Lower lobe of right lung (tissue), 2 donors: Measurements from ENCODE around the gene MGST1. TPM values are rescaled to one million over a fixed set of nuclear protein-coding genes. Genes with fewer than 3 reads are reported as not detected.
A peak's percentile ranks its signal among the peaks of the same experiment; 100 is the strongest.

Experiments
- ATAC-seq, 2 donors: fragments of 200-7000 bp; cut with Tn5 transposase; one replicate each; pipeline ENCODE4 v1.9.1; 2020 to 2022; ENCODE audit warnings: mild to moderate bottlenecking in 2 of 2, moderate library complexity in 2 of 2
- DNase-seq: peaks from one replicate; pipeline ENCODE4 v3.0.0-alpha.2; 2020
- H3K27ac ChIP-seq: fragments of 200-600 bp; one replicate; pipeline ENCODE4 v1.8.0; 2022
- H3K27me3 ChIP-seq: fragments of 200-600 bp; one replicate; pipeline ENCODE4 v1.8.0; 2022; ENCODE audit warnings: low read depth
- H3K36me3 ChIP-seq: fragments of 200-600 bp; one replicate; pipeline ENCODE4 v1.8.0; 2022; ENCODE audit warnings: mild to moderate bottlenecking
- H3K4me1 ChIP-seq: fragments of 200-600 bp; one replicate; pipeline ENCODE4 v1.8.0; 2022
- H3K4me3 ChIP-seq: fragments of 200-600 bp; one replicate; pipeline ENCODE4 v1.8.0; 2022; ENCODE audit warnings: mild to moderate bottlenecking
- H3K9me3 ChIP-seq: fragments of 200-600 bp; one replicate; pipeline ENCODE4 v1.8.0; 2022
- intact Hi-C: fragments of 100-400 bp; cut with DNase I; formaldehyde crosslinking; loops from one replicate; pipeline ENCODE4 v1.11.0; 2022
- long read RNA-seq: library from polyadenylated mRNA; unstranded; transcript quantifications from one replicate; pipeline ENCODE4 v2.0.0, GENCODE V29; 2021
- total RNA-seq: library from RNA; stranded (reverse); fragmentation: NEBNext Ultra II Directional; extraction: Animal tissue kit (Norgen Biotek cat#: 25700); gene quantifications from one replicate; pipeline ENCODE4 v1.2.1, GENCODE V29; 2021
- TF ChIP-seq, protein P1 (sequence below): fragments of 200-600 bp; IDR thresholded peaks from one replicate; pipeline ENCODE4 v1.8.0; 2022; ENCODE audit warnings: antibody characterized with exemption, mild to moderate bottlenecking
- donor health status: DM: no; HTN: yes; CAD: no; lungs with severe emphysema.

The MGST1 gene, protein sequence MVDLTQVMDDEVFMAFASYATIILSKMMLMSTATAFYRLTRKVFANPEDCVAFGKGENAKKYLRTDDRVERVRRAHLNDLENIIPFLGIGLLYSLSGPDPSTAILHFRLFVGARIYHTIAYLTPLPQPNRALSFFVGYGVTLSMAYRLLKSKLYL
- 341 TPM for total RNA-seq
- long read RNA-seq, transcript MGST1-205 (4 exons, 914 nt), result major isoform, 211 of 436 reads
- long read RNA-seq, transcript MGST1-219 (1 exons, 1,842 nt), result minor isoform, 23 of 436 reads
- long read RNA-seq, partial matches to known transcripts, result 3 of 436 reads
- long read RNA-seq, other reads (novel, unspliced or antisense), result 193 of 436 reads

DNA sequence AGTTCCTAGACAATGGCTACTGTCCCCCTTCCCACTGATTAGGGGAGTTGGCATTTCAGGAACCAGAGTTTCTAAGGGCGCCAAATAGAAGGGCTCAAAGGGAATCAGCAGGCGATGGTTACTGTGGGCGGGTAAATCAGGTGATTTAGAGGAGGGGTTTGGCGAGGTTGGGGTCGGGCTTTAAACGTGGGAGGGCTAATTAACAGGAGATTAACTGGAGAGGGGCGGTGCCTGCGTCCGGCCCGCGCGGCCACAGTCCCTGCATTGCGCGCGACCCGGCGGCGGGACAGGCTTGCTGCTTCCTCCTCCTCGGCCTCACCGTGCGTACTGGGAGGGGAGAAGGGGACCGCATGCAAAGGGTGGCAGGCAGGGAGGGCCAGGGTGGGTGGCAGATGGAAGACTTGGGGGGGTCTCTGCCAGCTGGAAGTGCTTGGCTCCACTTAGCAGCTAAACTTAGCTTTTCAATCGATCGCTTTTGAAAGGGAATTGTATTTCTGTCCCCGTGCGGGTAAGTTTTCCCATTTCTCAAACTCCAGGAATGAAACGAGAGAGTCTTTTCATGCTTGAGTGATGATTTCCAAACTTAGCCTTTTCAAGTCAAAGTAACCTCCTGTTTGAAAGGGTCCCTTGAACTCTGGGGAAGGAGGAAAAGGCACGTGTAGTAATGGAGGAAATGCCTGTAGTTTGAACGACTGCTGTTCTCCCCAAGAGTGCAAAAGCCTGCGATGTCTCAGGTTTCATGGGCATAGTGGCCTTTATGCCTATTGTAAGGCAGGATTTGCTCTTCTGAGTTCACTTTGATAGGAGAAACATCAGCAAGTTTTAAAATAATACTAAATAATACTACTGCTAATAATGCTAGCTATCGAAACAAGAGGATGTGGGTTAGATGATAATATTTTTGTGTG, at the start of gene MGST1:
Gene MGST1, plus strand, starts transcription at position 255 of the 908 bp plus-strand sequence. CDS start 6,608 bp downstream, outside the sequence.
- peak; percentile 93 to 95 for ATAC-seq
- intact Hi-C loops, result no loop called here
- Histone ChIP-seq H3K4me3 (peak within 1 kb of the TSS; percentile 64), H3K27me3 (no peaks in the 10 kb centered on the region), H3K27ac (peak within 1 kb of the TSS; percentile 84), H3K4me1 (peaks cover 31% of the 10 kb centered on the region), H3K36me3 (no peaks in the 10 kb centered on the region), H3K9me3 (no peaks in the 10 kb centered on the region)
- peak; percentile 90 for DNase-seq
- TF ChIP-seq, protein P1, sequence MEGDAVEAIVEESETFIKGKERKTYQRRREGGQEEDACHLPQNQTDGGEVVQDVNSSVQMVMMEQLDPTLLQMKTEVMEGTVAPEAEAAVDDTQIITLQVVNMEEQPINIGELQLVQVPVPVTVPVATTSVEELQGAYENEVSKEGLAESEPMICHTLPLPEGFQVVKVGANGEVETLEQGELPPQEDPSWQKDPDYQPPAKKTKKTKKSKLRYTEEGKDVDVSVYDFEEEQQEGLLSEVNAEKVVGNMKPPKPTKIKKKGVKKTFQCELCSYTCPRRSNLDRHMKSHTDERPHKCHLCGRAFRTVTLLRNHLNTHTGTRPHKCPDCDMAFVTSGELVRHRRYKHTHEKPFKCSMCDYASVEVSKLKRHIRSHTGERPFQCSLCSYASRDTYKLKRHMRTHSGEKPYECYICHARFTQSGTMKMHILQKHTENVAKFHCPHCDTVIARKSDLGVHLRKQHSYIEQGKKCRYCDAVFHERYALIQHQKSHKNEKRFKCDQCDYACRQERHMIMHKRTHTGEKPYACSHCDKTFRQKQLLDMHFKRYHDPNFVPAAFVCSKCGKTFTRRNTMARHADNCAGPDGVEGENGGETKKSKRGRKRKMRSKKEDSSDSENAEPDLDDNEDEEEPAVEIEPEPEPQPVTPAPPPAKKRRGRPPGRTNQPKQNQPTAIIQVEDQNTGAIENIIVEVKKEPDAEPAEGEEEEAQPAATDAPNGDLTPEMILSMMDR, result no peak

DNA sequence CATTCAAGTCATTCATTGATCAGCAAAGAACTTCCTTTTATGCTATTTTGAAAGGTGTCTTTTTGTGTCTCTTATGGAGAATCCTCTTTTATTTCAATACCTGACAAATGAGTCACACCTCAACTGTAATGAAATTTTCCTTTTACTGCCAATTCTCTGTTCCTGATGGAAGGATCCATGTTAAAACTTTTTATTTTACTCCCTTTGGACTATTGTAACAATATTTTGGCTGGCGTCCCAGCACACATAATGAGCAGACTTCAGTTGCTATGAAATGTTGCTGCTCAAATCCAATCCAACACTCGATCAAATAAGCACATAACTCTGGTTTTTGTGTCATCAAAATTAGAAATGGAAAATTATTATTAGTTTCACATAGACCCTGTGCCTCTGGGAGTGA, 48.0 kb upstream of the MGST1 start:
- no peaks in the 10 kb centered on the region for H3K4me1 ChIP-seq
- no peaks in the 10 kb centered on the region for H3K27me3 ChIP-seq
- TF ChIP-seq, protein P1, result no peak
- no peaks in the 10 kb centered on the region for H3K9me3 ChIP-seq
- intact Hi-C loops, result no loop called here
- no peak overlapping the region for H3K27ac ChIP-seq
- H3K36me3 ChIP-seq, result no peaks in the 10 kb centered on the region
- DNase-seq (no peak), ATAC-seq (no peak)
- H3K4me3 ChIP-seq, result no peak overlapping the region

DNA sequence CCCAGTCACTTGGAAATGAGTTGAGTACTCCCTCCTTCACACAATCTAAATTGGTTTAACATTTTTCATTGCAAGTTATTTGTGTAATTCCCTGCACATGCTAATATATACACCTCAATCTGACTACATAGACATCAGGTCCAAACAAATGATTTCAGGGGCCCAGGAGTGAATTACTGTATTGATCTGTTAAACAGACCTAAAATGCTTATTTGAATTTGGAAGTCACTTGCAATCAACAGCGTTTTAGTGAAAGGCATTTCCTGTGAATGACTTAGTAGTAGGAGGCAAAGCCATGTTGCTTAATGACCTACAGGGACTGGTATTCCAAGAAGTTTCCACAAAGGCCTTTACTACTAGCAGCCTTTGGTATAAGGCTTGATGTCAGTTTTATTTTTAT, 47.3 kb upstream of the MGST1 start:
- no peak for DNase-seq
- Histone ChIP-seq H3K27me3 (no peaks in the 10 kb centered on the region), H3K36me3 (no peaks in the 10 kb centered on the region), H3K9me3 (no peaks in the 10 kb centered on the region), H3K4me3 (no peak overlapping the region), H3K27ac (no peak overlapping the region), H3K4me1 (no peaks in the 10 kb centered on the region)
- TF ChIP-seq, protein P1, result no peak
- ATAC-seq, result no peak
- intact Hi-C loops, result no loop called here

DNA sequence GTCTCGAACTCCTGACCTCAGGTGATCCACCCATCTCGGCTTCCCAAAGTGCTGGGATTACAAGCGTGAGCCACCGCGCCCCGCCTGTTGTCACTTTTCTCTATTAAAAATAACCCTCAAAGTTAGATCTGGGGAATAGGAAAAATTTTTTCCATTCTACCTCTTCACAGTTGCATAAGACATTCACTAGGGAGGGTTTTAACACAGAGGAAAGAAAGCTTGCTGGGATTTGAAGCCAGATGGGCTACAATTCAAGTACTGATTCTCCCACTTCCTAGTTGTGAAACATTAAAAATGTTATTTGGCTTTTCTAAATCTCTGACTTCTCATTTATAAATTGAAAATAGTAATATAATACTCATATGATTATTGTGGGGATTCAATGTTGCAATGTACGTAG, 46.7 kb upstream of the MGST1 start:
- H3K27me3 ChIP-seq, result no peaks in the 10 kb centered on the region
- H3K36me3 ChIP-seq, result no peaks in the 10 kb centered on the region
- ATAC-seq, result no peak
- TF ChIP-seq, protein P1, result no peak
- H3K4me3 ChIP-seq, result no peak overlapping the region
- intact Hi-C loops, result no loop called here
- no peak for DNase-seq
- H3K4me1 ChIP-seq, result no peaks in the 10 kb centered on the region
- no peak overlapping the region for H3K27ac ChIP-seq
- no peaks in the 10 kb centered on the region for H3K9me3 ChIP-seq

DNA sequence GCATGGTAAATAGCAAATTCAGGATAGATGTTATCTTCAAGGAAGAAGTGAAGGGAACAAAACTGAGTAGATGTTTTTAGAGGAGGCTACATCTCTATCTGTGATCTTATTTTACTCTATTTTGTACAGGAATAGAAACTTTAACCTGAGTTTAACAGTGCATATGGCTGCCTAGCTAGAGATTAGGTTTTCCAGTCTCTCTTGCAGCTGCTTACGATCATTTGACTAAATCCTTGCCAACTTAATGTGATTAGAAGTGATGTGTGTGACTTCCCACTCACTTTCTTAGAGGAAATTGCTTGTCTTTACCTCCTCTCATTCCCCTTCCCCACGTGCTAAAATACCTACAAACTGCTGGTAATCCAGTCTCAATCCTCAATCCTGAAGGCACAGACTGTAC, 43.5 kb upstream of the MGST1 start:
- Histone ChIP-seq H3K9me3 (peaks cover 3% of the 10 kb centered on the region), H3K4me3 (no peak overlapping the region), H3K27ac (no peak overlapping the region), H3K27me3 (no peaks in the 10 kb centered on the region), H3K36me3 (no peaks in the 10 kb centered on the region), H3K4me1 (no peaks in the 10 kb centered on the region)
- TF ChIP-seq, protein P1, result no peak
- intact Hi-C loops, result no loop called here
- ATAC-seq (no peak), DNase-seq (no peak)
